Measurements from ENCODE around the gene AMZ2.
"Not testable (repeated sequence)": the region's sequence is repeated elsewhere in the genome, so short reads cannot be mapped to it uniquely, and the experiment has no call there.

- TF ChIP-seq CTCF (IDR thresholded peaks at IDR 0.05; ENCODE audit: low read length); EZH2 (IDR thresholded peaks at IDR 0.05; ENCODE audit: borderline replicate concordance, low read length): not testable (repeated sequence)
Observed at GRCh38 chr17:68276339-68276738, 28.5 kb downstream of the AMZ2 start.

Measured in OCI-LY1 (cell line).